ENCODE measurements around the gene CYTH3. TPM values are rescaled to one million over a fixed set of nuclear protein-coding genes. Genes with fewer than 3 reads are reported as not detected.

CYTH3 gene
- total and polyA plus RNA-seq, 2 donors (not counting 3 experiments of a cell fraction or from before 2014, with no cell fraction given), result 8.6 to 11.2 TPM

GRCh38 chr7:6178298-6179029 lies 94.0 kb downstream of the CYTH3 start:
- ChIA-PET CTCF (interaction anchor here (1.6 kb wide), 1 partner anchor 18 kb away, joined by 3 read pairs; no protein-coding TSS in a partner anchor), POLR2A (no interaction called here)
- Histone ChIP-seq H3K4me1 (ENCODE audit: control insufficient read depth, extremely low read depth, insufficient read depth, low read length) (peaks cover 9% of the 10 kb centered on the region), H3K9me1 (replicated peaks; ENCODE audit: control insufficient read depth, extremely low read depth, insufficient read depth, low read length) (no peaks in the 10 kb centered on the region), H3K9ac (replicated peaks; ENCODE audit: extremely low read depth, insufficient read depth, low read length) (no peak overlapping the region), H3K27ac (ENCODE audit: insufficient read depth, low read depth, low read length) (no peak overlapping the region), H3K27me3 (ENCODE audit: control insufficient read depth in 2 of 2, insufficient read depth in 2 of 2, low read length in 2 of 2) (no peaks in the 10 kb centered on the region), H3K9me3 (replicated peaks; ENCODE audit: control insufficient read depth, insufficient read depth, low read length) (no peaks in the 10 kb centered on the region), H4K20me1 (replicated peaks; ENCODE audit: control insufficient read depth, extremely low read depth, insufficient read depth, low read length) (no peaks in the 10 kb centered on the region), H3K4me2 (ENCODE audit: insufficient read depth, low read length) (no peak overlapping the region), H3K79me2 (ENCODE audit: control insufficient read depth, insufficient read depth, low read length) (no peaks in the 10 kb centered on the region), H3K36me3 (ENCODE audit: control insufficient read depth in 2 of 2, extremely low read depth in 1 of 2, insufficient read depth in 2 of 2, low read length in 2 of 2) (no peaks in the 10 kb centered on the region), H2AFZ (ENCODE audit: low read depth, low read length) (no peak overlapping the region), H3K4me3 (replicated peaks in 1 of 3; ENCODE audit: insufficient read depth in 1 of 3, low read depth in 1 of 3, low read length in 3 of 3) (no peak overlapping the region)
- TF ChIP-seq POLR2A (IDR thresholded peaks at IDR 0.05; ENCODE audit: low read depth, low read length) (no peak), GATA2 (IDR thresholded peaks at IDR 0.05; ENCODE audit: insufficient read depth, insufficient read length, low read depth, low read length) (no peak), JUN (IDR thresholded peaks at IDR 0.05; ENCODE audit: borderline replicate concordance, insufficient read depth, insufficient read length, low read depth) (no peak), MAX (IDR thresholded peaks at IDR 0.05; ENCODE audit: insufficient read depth, insufficient read length) (no peak), EZH2 (IDR thresholded peaks at IDR 0.05; ENCODE audit: borderline replicate concordance, low read depth, low read length, severe bottlenecking) (no peak), CTCF (IDR thresholded peaks at IDR 0.05; ENCODE audit: extremely low read depth in 1 of 2, insufficient read depth in 1 of 2, low read depth in 1 of 2, low read length in 2 of 2) (no peak), MYC (IDR thresholded peaks at IDR 0.05; ENCODE audit: low read depth, low read length) (no peak), FOS (IDR thresholded peaks at IDR 0.05; ENCODE audit: borderline replicate concordance, insufficient read depth, low read length) (no peak)
- BruUV-seq (replicated peaks), result no TSS peak
- no peak for DNase-seq (ENCODE audit: low read depth, low spot score)
- dilution Hi-C loops (cut with MboI; ENCODE audit: extremely low pct_ligation_motif_present, low sequenced_read_pairs) (no loop called here), intact Hi-C loops (cut with micrococcal nuclease) (loop anchor here (5.0 kb wide), 1 partner anchor 144 kb away; no protein-coding TSS in a partner anchor)
- FAIRE-seq, result no peak

Measured in endothelial cell of umbilical vein (primary cell).